Stimulated activated CD8-positive, alpha-beta memory T cell treated with anti-CD3 and anti-CD28 coated beads, Interleukin-15, amount 100 ng/mL, for 1 hour (primary cell): Measurements from ENCODE around the gene CLCF1.

Experiments used
- DNase-seq: peaks from one replicate; pipeline ENCODE4 v3.0.0-alpha.2; 2020; ENCODE audit warnings: low read depth

CLCF1 gene

GRCh38 chr11:67395555-67396258 is 22.3 kb upstream of the CLCF1 start:
- no peak for DNase-seq

- DNase-seq = no peak
Observed at GRCh38 chr11:67393990-67394389, 20.6 kb upstream of the CLCF1 start.

- DNase-seq = no peak
Observed at GRCh38 chr11:67393437-67393836, 20.0 kb upstream of the CLCF1 start.

- no peak for DNase-seq
Observed at GRCh38 chr11:67392183-67392715, 18.9 kb upstream of the CLCF1 start.

- DNase-seq = peak; percentile 87
Observed at GRCh38 chr11:67391304-67392182, 18.1 kb upstream of the CLCF1 start, which contains the start of gene RAD9A. Gene RAD9A (plus strand): TSS chr11:67391986. CDS start chr11:67392045, 59 bp downstream.

- no peak for DNase-seq
Observed at GRCh38 chr11:67390947-67391303, 17.5 kb upstream of the CLCF1 start.

- no peak for DNase-seq
Observed at GRCh38 chr11:67389477-67389876, 16.1 kb upstream of the CLCF1 start.

- no peak for DNase-seq
Observed at GRCh38 chr11:67387518-67387917, 14.1 kb upstream of the CLCF1 start.

GRCh38 chr11:67387069-67387468 is 13.7 kb upstream of the CLCF1 start:
- no peak for DNase-seq

GRCh38 chr11:67384851-67385366 is 11.5 kb upstream of the CLCF1 start:
- no peak for DNase-seq

- DNase-seq = peak; percentile 75
Observed at GRCh38 chr11:67382276-67383136, 9.1 kb upstream of the CLCF1 start.

GRCh38 chr11:67381244-67381972 is 8.0 kb upstream of the CLCF1 start:
- no peak for DNase-seq

GRCh38 chr11:67379061-67380058 is 6.0 kb upstream of the CLCF1 start:
- DNase-seq = no peak

- DNase-seq = no peak
Observed at GRCh38 chr11:67378544-67378943, 5.1 kb upstream of the CLCF1 start.

GRCh38 chr11:67376873-67377808 is 3.7 kb upstream of the CLCF1 start:
- DNase-seq = no peak

- no peak for DNase-seq
Observed at GRCh38 chr11:67376063-67376820, 2.8 kb upstream of the CLCF1 start.

- DNase-seq = no peak
Observed at GRCh38 chr11:67375320-67376055, 2.1 kb upstream of the CLCF1 start.
